B cell (primary cell): ENCODE results near the gene IL17B. TPM values are rescaled to one million over a fixed set of nuclear protein-coding genes. Genes with fewer than 3 reads are reported as not detected.

Experiments
- ATAC-seq: fragments of 200-7000 bp; cut with Tn5 transposase; one replicate; pipeline ENCODE4 v1.10.0; 2021; ENCODE audit warnings: low read depth, mild to moderate bottlenecking, moderate number of reproducible peaks, moderate library complexity
- CTCF ChIA-PET: fragments of 350-600 bp; sonication (Branson Sonifier 250); formaldehyde crosslinking; loops from one replicate; lab custom pipeline; 2021; ENCODE audit warnings: antibody characterized with exemption, inconsistent platforms; lab: Charles Lee
- POLR2A ChIA-PET: fragments of 350-600 bp; sonication (Branson Sonifier 250); formaldehyde crosslinking; loops from one replicate; lab custom pipeline; 2021; ENCODE audit warnings: antibody characterized with exemption; lab: Charles Lee
- DNase-seq: peaks from one replicate; pipeline ENCODE4 v3.0.0; 2013
- H2AFZ ChIP-seq: 2 replicates; pipeline ENCODE4 v1.6.1; 2012; ENCODE audit warnings: mild to moderate bottlenecking, low read depth, low read length; ENCODE audit not compliant: insufficient read depth, poor library complexity, severe bottlenecking
- H3K27ac ChIP-seq, 2 donors: 1 replicate in 1 of 2; 2 replicates in 1 of 2; pipeline ENCODE4 v1.5.1; 2012 to 2013; ENCODE audit warnings: low read length in 2 of 2, mild to moderate bottlenecking in 2 of 2, moderate library complexity in 1 of 2
- H3K27me3 ChIP-seq, 4 experiments: fragments of 200-600 bp in 1 of 4; sonication (generic) in 1 of 4; replicated peaks in 1 of 4; 1 replicate in 2 of 4; 2 replicates in 2 of 4; pipeline versions ENCODE4 v1.6.1 to v1.7.0; 2013 to 2016; ENCODE audit warnings: low read length in 3 of 4, mild to moderate bottlenecking in 2 of 4, mixed read lengths in 1 of 4, moderate library complexity in 1 of 4; ENCODE audit not compliant: insufficient read depth in 4 of 4, control insufficient read depth in 3 of 4; ENCODE audit errors: control extremely low read depth in 1 of 4
- H3K36me3 ChIP-seq, 2 experiments: replicated peaks in 1 of 2; 1 replicate in 1 of 2; 2 replicates in 1 of 2; pipeline versions ENCODE4 v1.6.1 to v1.7.1; 2013; ENCODE audit warnings: low read length in 1 of 2; ENCODE audit not compliant: insufficient read depth in 2 of 2, control insufficient read depth in 1 of 2; ENCODE audit errors: control extremely low read depth in 1 of 2, extremely low read depth in 1 of 2
- H3K4me1 ChIP-seq, 2 donors: fragments of 200-600 bp in 1 of 2; sonication (generic) in 1 of 2; 1 replicate in 1 of 2; 2 replicates in 1 of 2; pipeline versions ENCODE4 v1.5.1 to v1.6.1; 2013 to 2017; ENCODE audit warnings: low read length in 2 of 2; ENCODE audit not compliant: control insufficient read depth in 2 of 2, insufficient read depth in 2 of 2
- H3K4me2 ChIP-seq: replicated peaks from 2 replicates; pipeline ENCODE3; 2012; ENCODE audit warnings: mild to moderate bottlenecking, low read depth, low read length; ENCODE audit not compliant: poor library complexity, severe bottlenecking
- H3K4me3 ChIP-seq, 5 experiments: fragments of 200-600 bp in 1 of 5; sonication (generic) in 1 of 5; 1 replicate in 3 of 5; 2 replicates in 2 of 5; pipeline versions ENCODE4 v1.5.1 to v1.7.0; 2011 to 2016; ENCODE audit warnings: low read length in 4 of 5, mild to moderate bottlenecking in 4 of 5, low read depth in 2 of 5, control low read depth in 1 of 5, moderate library complexity in 1 of 5; ENCODE audit not compliant: insufficient read depth in 1 of 5; ENCODE audit errors: control extremely low read depth in 1 of 5, extremely low read depth in 1 of 5
- H3K79me2 ChIP-seq: fragments of 200-600 bp; sonication (generic); one replicate; pipeline ENCODE4 v1.6.0; 2016; ENCODE audit warnings: low read length; ENCODE audit not compliant: control insufficient read depth, insufficient read depth
- H3K9ac ChIP-seq: fragments of 200-600 bp; sonication (generic); 2 replicates; pipeline ENCODE4 v1.6.1; 2017; ENCODE audit warnings: mild to moderate bottlenecking, low read length, moderate library complexity
- H3K9me3 ChIP-seq, 3 donors: one replicate each; pipeline versions ENCODE4 v1.6.1 to v1.7.1; 2013; ENCODE audit warnings: low read length in 2 of 3; ENCODE audit not compliant: control insufficient read depth in 2 of 3, insufficient read depth in 1 of 3; ENCODE audit errors: control extremely low read depth in 1 of 3
- H4K20me1 ChIP-seq: 2 replicates; pipeline ENCODE4 v1.6.0; 2012; ENCODE audit warnings: mild to moderate bottlenecking, low read length; ENCODE audit not compliant: insufficient read depth, control insufficient read depth, poor library complexity, severe bottlenecking
- H3K27ac Mint-ChIP-seq: one replicate; pipeline ENCODE4 v1.8.0; 2021; ENCODE audit warnings: mixed read lengths
- H3K27me3 Mint-ChIP-seq: one replicate; pipeline ENCODE4 v1.8.0; 2021; ENCODE audit warnings: mixed read lengths
- H3K4me1 Mint-ChIP-seq: one replicate; pipeline ENCODE4 v1.8.0; 2021; ENCODE audit warnings: mixed read lengths
- H3K4me3 Mint-ChIP-seq: one replicate; pipeline ENCODE4 v1.8.0; 2021; ENCODE audit warnings: mixed read lengths
- H3K9me3 Mint-ChIP-seq: one replicate; pipeline ENCODE4 v1.8.0; 2022; ENCODE audit warnings: mixed read lengths; ENCODE audit not compliant: insufficient read depth
- EZH2 ChIP-seq: IDR thresholded peaks from 2 replicates; pipeline ENCODE4 v1.6.1; 2012; ENCODE audit warnings: borderline replicate concordance, low read depth, mild to moderate bottlenecking, moderate library complexity, low read length; ENCODE audit not compliant: insufficient read depth, poor library complexity, severe bottlenecking
- WGBS: methylation state at CpG from one replicate; pipeline ENCODE4 v1.1.5; 2013; ENCODE audit warnings: missing lambda C conversion rate; ENCODE audit not compliant: insufficient coverage; 5-methylcytosine and 5-hydroxymethylcytosine counted together
- intact Hi-C: fragments of 100-400 bp; cut with micrococcal nuclease; formaldehyde crosslinking; loops from one replicate; pipeline ENCODE4 v1.10.0; 2022
- polyA plus RNA-seq: library from polyadenylated mRNA; depleted of rRNA; stranded (reverse); fragments of >200 nt; gene quantifications from 2 replicates; pipeline ENCODE4 v1.2.3, GENCODE V29; 2012
- total RNA-seq, 2 donors: library from RNA; stranded (reverse); fragments of 120-200 nt in 1 of 2; gene quantifications; 1 replicate in 1 of 2; 2 replicates in 1 of 2; pipeline versions ENCODE4 v1.2.3 to v1.2.4, GENCODE V29; 2013 to 2022
- TF ChIP-seq, protein P1 (sequence below): fragments of 200-600 bp; IDR thresholded peaks from one replicate; pipeline ENCODE4 v1.8.0; 2022; ENCODE audit warnings: antibody characterized with exemption, mild to moderate bottlenecking

IL17B gene
- total and polyA plus RNA-seq, 2 donors (not counting 1 experiment from before 2014, with no cell fraction given), result not detected

DNA sequence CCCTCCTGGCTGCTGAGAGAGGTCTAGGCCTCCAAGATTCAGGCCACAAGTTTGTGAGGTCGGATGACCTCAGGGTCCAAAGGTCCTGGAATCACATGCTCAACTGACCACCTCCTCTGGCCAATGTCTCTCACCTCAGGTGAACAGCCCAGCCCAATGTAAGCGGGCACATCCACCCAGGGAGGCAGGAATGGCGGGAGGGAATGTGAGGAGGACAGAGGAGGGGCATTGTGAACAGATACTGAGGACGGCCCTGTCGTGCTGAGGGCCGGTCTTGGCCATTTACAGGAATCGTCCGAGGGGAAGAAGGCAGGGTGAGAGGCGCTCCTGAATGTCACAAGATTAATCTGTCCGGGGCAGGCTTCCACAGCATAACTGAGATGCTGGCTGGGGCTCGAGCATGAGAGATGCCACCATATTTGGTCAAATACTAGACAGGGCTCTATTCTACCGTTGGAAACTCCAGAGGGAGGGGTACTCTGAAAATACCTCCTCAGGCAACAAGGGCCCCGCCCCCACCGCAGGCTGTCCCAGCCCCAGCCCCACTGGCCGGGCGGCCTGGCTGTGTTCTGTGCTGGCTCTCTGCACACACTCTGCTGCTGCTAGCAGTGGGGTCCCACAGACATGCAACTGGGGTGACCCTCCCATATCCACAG lies 1.5 kb upstream of the IL17B start:
- Mint-ChIP-seq H3K27me3 (no peaks in the 10 kb centered on the region), H3K9me3 (no peaks in the 10 kb centered on the region), H3K27ac (no peak overlapping the region), H3K4me3 (no peak overlapping the region), H3K4me1 (peaks cover 2% of the 10 kb centered on the region)
- TF ChIP-seq EZH2, result no peak
- TF ChIP-seq, protein P1, sequence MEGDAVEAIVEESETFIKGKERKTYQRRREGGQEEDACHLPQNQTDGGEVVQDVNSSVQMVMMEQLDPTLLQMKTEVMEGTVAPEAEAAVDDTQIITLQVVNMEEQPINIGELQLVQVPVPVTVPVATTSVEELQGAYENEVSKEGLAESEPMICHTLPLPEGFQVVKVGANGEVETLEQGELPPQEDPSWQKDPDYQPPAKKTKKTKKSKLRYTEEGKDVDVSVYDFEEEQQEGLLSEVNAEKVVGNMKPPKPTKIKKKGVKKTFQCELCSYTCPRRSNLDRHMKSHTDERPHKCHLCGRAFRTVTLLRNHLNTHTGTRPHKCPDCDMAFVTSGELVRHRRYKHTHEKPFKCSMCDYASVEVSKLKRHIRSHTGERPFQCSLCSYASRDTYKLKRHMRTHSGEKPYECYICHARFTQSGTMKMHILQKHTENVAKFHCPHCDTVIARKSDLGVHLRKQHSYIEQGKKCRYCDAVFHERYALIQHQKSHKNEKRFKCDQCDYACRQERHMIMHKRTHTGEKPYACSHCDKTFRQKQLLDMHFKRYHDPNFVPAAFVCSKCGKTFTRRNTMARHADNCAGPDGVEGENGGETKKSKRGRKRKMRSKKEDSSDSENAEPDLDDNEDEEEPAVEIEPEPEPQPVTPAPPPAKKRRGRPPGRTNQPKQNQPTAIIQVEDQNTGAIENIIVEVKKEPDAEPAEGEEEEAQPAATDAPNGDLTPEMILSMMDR, result no peak
- no peak overlapping the region for H3K27ac ChIP-seq
- no peaks in the 10 kb centered on the region for H3K27me3 ChIP-seq
- H3K4me2 ChIP-seq, result no peak overlapping the region
- CTCF ChIA-PET, result interaction anchor here (0.6 to 7.8 kb wide), 12 partner anchors 8 to 238 kb away, joined by 3 to 67 read pairs (median 4); partner anchors contain the start of genes CSNK1A1 and PCYOX1L
- no peak overlapping the region for H3K9ac ChIP-seq
- peaks cover 0 to 3% (median 0%) of the 10 kb centered on the region in 3 donors for H3K9me3 ChIP-seq
- no peaks in the 10 kb centered on the region for H4K20me1 ChIP-seq
- no peak overlapping the region for H2AFZ ChIP-seq
- no peaks in the 10 kb centered on the region for H3K36me3 ChIP-seq
- ATAC-seq (no peak), DNase-seq (no peak)
- POLR2A ChIA-PET, result no interaction called here
- 86% methylated on average over 16 of the region's 16 CpGs for WGBS
- peaks cover 0 to 5% of the 10 kb centered on the region in 2 donors for H3K4me1 ChIP-seq
- intact Hi-C loops, result no loop called here
- H3K4me3 ChIP-seq, result no peak overlapping the region
- H3K79me2 ChIP-seq, result no peaks in the 10 kb centered on the region

DNA sequence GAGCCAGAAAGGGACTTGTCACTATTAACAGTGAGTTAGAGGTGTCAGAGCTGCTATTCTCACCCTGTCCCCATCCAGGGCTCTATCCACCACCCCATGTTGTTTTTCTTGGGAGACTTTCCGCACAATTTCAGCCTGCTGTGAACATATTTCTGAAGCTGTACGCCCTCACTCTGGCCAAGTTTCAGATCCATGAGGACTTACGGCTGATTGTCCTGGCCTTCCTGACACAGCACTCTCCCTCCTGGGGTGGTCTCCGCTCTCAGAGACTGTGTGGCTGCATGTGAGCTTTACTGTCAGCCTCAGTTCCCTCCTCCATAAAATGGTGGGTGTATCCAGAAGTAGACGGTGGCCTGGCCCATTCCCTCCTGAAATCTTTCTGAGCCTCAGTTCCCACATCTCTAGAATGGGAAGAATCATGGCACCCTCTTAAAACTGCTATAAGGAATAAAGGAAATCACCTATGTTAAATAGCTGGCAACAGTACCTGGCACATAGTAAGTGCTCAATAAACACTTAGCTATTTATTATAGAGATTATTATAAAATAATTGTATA lies 804 bp upstream of the IL17B start:
- POLR2A ChIA-PET, result no interaction called here
- Histone ChIP-seq H3K9ac (no peak overlapping the region), H3K27ac (no peak overlapping the region), H4K20me1 (no peaks in the 10 kb centered on the region), H3K4me2 (no peak overlapping the region), H3K4me3 (no peak overlapping the region), H2AFZ (no peak overlapping the region), H3K27me3 (no peaks in the 10 kb centered on the region), H3K9me3 (peaks cover 0 to 3% (median 0%) of the 10 kb centered on the region in 3 donors), H3K36me3 (no peaks in the 10 kb centered on the region), H3K4me1 (peaks cover 0 to 5% of the 10 kb centered on the region in 2 donors), H3K79me2 (no peaks in the 10 kb centered on the region)
- TF ChIP-seq EZH2, result no peak
- TF ChIP-seq, protein P1, result no peak
- DNase-seq (no peak), ATAC-seq (no peak)
- H3K27me3 Mint-ChIP-seq, result no peaks in the 10 kb centered on the region
- CTCF ChIA-PET, result interaction anchor here (0.6 to 7.8 kb wide), 5 partner anchors 8 to 185 kb away, joined by 3 to 67 read pairs (median 4); no protein-coding TSS in a partner anchor
- peaks cover 2% of the 10 kb centered on the region for H3K4me1 Mint-ChIP-seq
- intact Hi-C loops, result no loop called here
- H3K4me3 Mint-ChIP-seq, result no peak overlapping the region
- H3K27ac Mint-ChIP-seq, result no peak overlapping the region
- WGBS, result 100% methylated on average over 3 of the region's 5 CpGs
- no peaks in the 10 kb centered on the region for H3K9me3 Mint-ChIP-seq
